Duodenal mucosa (tissue), 2 donors: ENCODE measurements around the gene PBX4.

Source experiments
- H3K27ac ChIP-seq: one replicate; pipeline ENCODE4 v1.7.0; 2013; ENCODE audit warnings: low read depth, low read length
- H3K27me3 ChIP-seq, 2 donors: one replicate each; pipeline ENCODE4 v1.7.0; 2013; ENCODE audit warnings: low read length in 2 of 2, control low read depth in 1 of 2; ENCODE audit not compliant: insufficient read depth in 2 of 2, control insufficient read depth in 1 of 2
- H3K36me3 ChIP-seq, 2 donors: one replicate each; pipeline ENCODE4 v1.7.0; 2013; ENCODE audit warnings: low read length in 2 of 2, control low read depth in 1 of 2; ENCODE audit not compliant: insufficient read depth in 2 of 2, control insufficient read depth in 1 of 2
- H3K4me1 ChIP-seq, 2 donors: one replicate each; pipeline ENCODE4 v1.7.0; 2013; ENCODE audit warnings: low read length in 2 of 2, control low read depth in 1 of 2; ENCODE audit not compliant: insufficient read depth in 2 of 2, control insufficient read depth in 1 of 2
- H3K4me3 ChIP-seq, 2 donors: one replicate each; pipeline ENCODE4 v1.7.0; 2013; ENCODE audit warnings: low read length in 2 of 2, low read depth in 1 of 2
- H3K9ac ChIP-seq, 2 donors: one replicate each; pipeline ENCODE4 v1.7.0; 2013; ENCODE audit warnings: low read length in 2 of 2, low read depth in 1 of 2
- H3K9me3 ChIP-seq, 2 donors: one replicate each; pipeline ENCODE4 v1.7.0; 2013; ENCODE audit warnings: low read length in 2 of 2, control low read depth in 1 of 2; ENCODE audit not compliant: control insufficient read depth in 1 of 2

PBX4 gene

DNA sequence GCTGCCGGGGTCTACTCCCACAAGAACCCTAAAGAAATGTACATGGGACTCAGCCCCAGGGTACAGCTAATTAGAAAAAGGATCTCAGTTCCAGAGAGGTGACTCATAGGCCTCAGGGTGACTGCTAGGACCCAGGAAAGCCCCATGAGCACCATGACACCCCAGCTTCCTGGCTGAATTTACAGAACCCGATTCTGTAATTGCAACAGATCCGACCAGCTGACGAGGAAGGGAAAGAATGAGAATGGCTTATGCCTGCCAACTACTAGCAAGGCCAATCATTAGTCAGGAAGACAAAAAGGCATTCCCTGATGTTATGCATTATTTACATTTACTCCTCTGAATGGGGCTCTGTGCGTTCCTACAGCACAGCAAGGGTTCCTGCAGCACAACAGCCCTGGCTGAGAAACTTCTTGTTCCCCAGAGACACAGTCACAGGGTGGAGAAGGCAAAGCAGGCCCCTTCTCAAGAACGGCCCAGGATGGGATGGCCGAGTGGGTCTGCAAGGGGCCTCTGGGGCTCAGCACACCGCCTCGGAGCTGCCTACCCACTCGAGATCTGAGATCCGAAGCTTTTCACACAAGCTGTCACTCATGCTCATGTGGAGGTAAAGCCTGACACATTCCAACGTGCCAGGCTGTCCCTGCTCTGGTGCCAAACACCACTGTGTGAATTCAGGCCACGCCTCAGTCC is 27.2 kb downstream of the PBX4 start:
- Histone ChIP-seq H3K27ac (peak overlapping the region; percentile 39), H3K4me1 (peaks cover 12 to 17% of the 10 kb centered on the region in 2 donors), H3K9ac (no peak overlapping the region)

DNA sequence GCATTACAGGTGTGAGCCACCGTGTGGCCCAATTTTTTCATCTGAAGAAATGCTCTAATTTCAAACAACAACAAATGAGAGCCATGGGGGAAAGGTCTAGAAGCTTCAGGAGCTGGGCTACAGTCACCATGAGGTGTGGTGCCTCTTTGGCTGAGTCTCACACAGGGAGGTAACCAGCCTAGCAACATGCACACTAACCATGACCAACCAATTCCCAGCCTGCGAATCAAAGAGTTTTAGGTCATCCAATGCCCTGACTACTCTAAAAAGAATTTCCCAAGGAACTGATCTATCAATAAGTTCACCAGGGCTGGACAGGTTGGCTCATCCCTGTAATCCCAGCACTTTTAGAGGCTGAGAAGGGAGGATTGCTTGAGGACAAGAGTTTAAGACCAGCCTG is 29.9 kb downstream of the PBX4 start:
- no peaks in the 10 kb centered on the region for H3K36me3 ChIP-seq
- H3K4me3 ChIP-seq: no peak overlapping the region
- H3K27ac ChIP-seq: no peak overlapping the region
- H3K9ac ChIP-seq: no peak overlapping the region
- H3K27me3 ChIP-seq: no peaks in the 10 kb centered on the region
- H3K4me1 ChIP-seq: peaks cover 12 to 16% of the 10 kb centered on the region in 2 donors
- H3K9me3 ChIP-seq: no peaks in the 10 kb centered on the region

More for the DNA sequence above, 27.2 kb downstream of the PBX4 start:
- no peaks in the 10 kb centered on the region for H3K36me3 ChIP-seq
- peak overlapping the region in 1 of 2 donors; percentile 3 for H3K4me3 ChIP-seq
- no peaks in the 10 kb centered on the region for H3K27me3 ChIP-seq
- no peaks in the 10 kb centered on the region for H3K9me3 ChIP-seq

DNA sequence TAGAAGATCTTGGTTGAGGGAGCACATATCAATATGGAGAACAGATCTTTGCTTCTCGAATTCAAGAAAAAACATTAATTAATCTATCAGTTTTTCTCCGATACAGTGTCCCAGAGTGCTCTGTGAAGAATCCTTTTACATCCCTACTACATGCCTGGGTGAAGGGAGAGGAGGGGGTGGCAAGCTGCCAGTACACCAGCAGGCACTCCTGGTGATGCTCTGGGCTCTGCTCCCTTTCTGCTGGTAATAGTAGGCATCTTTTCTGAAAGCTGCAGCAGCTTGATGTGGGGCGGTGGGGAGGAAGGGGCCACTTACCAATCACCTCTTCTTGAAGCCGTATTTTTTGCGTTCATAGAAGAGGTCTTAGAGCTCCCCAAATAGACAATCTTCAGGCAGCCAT is 30.7 kb downstream of the PBX4 start:
- H3K36me3 ChIP-seq: no peaks in the 10 kb centered on the region
- H3K9ac ChIP-seq: no peak overlapping the region
- no peak overlapping the region for H3K27ac ChIP-seq
- no peaks in the 10 kb centered on the region for H3K27me3 ChIP-seq
- H3K4me3 ChIP-seq: no peak overlapping the region
- peaks cover 12 to 16% of the 10 kb centered on the region in 2 donors for H3K4me1 ChIP-seq
- H3K9me3 ChIP-seq: no peaks in the 10 kb centered on the region

DNA sequence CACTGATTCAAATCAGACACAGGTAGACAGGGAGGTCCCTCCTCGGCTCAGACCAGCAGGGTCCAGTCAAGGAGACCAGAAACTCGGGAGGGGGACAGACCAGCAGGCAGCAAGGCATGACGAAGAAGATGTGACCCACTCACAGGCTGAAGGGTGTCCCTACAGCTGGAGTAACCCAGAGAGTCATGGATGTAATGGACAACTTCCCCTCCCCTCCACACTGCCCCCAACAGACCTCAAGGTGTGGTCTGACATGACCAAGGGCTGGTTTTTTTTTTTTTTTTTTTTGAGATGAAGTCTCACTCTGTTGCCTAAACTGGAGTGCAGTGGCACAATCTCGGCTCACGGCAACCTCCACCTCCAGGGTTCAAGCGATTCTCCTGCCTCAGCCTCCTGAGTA is 34.1 kb downstream of the PBX4 start:
- Histone ChIP-seq H3K27ac (no peak overlapping the region), H3K36me3 (no peaks in the 10 kb centered on the region), H3K4me3 (no peak overlapping the region), H3K4me1 (peaks cover 13 to 28% of the 10 kb centered on the region in 2 donors), H3K27me3 (no peaks in the 10 kb centered on the region), H3K9me3 (no peaks in the 10 kb centered on the region), H3K9ac (no peak overlapping the region)

DNA sequence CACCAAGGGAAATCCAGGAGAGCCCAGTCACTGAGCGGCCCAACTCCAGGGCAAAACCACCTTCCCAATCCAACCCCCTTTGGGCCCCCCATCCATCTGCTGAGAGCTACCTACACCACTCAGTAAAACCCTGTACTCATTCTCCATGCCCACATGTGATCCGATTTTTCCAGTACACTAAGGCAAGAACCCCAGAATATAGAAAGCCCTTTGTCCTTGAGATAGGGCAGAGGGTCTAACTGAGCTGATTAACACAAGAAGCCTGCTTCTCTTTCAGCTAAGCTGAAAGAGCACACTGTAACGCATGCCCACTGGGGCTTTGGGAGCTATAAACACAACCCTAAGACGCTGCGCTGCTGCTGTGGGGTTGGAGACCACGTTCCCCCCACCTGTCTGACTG is 36.0 kb downstream of the PBX4 start:
- Histone ChIP-seq H3K27ac (no peak overlapping the region), H3K9ac (no peak overlapping the region), H3K9me3 (no peaks in the 10 kb centered on the region), H3K27me3 (no peaks in the 10 kb centered on the region), H3K4me1 (peaks cover 13 to 28% of the 10 kb centered on the region in 2 donors), H3K36me3 (no peaks in the 10 kb centered on the region), H3K4me3 (no peak overlapping the region)

DNA sequence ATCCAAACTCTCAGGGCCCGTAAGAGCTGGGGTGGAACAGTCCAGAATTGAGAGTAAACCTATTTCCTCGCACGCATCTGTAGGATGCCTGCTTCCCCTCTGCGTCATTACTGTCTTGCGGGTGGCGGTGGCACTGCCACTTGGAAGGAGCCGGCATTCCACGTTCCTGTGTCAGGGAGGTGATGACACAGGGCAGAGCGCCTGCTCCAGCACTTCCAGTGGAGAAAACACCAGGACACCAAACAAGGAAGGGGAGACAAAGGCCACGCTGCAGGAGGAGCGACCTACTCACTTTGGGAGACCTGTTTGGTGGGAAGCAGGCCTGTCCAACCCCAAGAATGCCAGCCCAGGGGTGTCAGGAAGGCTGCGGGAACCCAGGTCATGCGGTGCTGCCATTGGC is 37.1 kb downstream of the PBX4 start:
- H3K36me3 ChIP-seq: no peaks in the 10 kb centered on the region
- peaks cover 13 to 28% of the 10 kb centered on the region in 2 donors for H3K4me1 ChIP-seq
- H3K27me3 ChIP-seq: no peaks in the 10 kb centered on the region
- no peak overlapping the region for H3K9ac ChIP-seq
- no peak overlapping the region for H3K4me3 ChIP-seq
- no peaks in the 10 kb centered on the region for H3K9me3 ChIP-seq
- no peak overlapping the region for H3K27ac ChIP-seq

DNA sequence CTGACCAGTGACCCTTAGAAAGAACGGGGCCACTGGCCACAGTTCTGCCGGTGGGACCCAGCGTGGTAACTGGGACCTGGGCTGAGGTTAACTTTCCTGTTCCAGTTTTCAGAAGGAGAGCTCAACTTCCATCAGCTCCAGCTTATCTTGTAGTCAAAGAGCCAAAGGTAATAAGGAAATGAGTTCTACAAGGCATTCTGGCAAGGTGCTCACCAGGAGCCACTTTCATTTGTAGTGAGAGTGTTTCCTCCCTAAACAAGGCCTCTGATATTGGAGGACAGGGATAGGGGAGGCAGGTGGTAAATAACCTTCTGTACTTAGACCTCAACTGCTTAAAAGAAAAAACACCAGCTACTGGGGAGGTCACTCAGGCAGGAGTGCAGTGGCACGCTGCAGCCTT is 38.1 kb downstream of the PBX4 start:
- Histone ChIP-seq H3K9me3 (no peaks in the 10 kb centered on the region), H3K9ac (no peak overlapping the region), H3K36me3 (no peaks in the 10 kb centered on the region), H3K27ac (peak overlapping the region; percentile 30), H3K4me1 (peaks cover 13 to 28% of the 10 kb centered on the region in 2 donors), H3K27me3 (no peaks in the 10 kb centered on the region), H3K4me3 (no peak overlapping the region)

DNA sequence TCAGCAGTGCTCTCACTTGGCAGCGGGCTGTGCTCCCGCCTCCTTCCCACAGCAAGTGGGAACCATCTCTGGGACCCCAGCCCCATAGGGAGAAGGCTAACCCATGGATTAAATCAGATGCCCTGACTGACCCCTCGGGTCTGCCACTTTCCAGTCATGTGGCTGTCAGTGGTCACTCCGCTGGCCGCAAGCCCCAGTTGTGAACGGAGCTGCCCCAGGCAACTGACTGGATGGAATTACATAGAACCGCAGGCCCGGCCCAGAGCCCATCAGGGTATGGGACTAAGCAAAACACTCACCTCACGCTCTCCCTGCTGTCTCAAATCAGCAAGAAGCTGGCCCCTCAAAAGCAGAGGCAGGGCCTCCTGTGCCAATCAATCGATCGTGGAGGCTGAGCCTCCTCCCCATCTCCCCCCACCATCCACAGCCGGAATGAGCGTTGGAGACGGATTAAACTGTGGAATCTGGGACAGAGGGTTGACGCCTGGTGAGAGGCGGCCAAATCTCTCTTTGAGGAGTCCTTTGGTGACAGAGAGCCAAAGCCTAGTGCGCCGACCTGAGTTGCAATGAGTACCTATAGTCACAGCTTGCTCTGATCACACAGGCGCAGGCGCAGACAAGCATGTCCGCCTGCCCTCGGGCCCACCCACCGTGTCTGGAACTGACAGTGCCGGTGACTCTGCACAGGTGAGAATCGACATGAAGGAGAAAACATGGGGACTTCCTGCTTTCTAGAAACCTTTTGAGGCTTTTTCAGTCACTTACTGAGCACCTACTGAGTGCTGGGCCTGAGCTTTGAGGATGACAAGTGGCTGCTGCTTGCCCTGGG is 38.7 kb downstream of the PBX4 start:
- Histone ChIP-seq H3K9me3 (no peaks in the 10 kb centered on the region), H3K36me3 (no peaks in the 10 kb centered on the region), H3K27me3 (no peaks in the 10 kb centered on the region), H3K4me1 (peaks cover 13 to 22% of the 10 kb centered on the region in 2 donors), H3K4me3 (no peak overlapping the region), H3K27ac (peak overlapping the region; percentile 30), H3K9ac (no peak overlapping the region)

DNA sequence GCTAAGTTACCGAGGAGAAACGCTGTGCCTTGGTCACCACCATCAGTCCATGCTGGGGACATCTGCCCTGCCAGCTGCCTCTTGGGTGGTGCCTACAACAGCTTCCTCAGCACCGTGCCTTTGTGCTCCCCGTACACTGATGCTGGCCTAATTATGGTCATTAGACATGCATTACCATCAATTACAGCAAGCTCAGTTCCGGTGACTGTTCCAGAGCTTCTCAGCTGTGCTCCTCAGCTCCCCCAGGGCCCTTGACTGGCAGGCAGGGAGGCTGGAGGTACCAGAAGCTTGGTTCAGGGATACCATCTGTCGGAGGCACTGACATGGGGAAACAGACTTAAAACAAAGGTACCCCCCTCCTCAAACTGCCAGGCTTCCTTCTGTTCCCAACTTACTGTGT is 40.2 kb downstream of the PBX4 start:
- Histone ChIP-seq H3K9me3 (no peaks in the 10 kb centered on the region), H3K9ac (no peak overlapping the region)

DNA sequence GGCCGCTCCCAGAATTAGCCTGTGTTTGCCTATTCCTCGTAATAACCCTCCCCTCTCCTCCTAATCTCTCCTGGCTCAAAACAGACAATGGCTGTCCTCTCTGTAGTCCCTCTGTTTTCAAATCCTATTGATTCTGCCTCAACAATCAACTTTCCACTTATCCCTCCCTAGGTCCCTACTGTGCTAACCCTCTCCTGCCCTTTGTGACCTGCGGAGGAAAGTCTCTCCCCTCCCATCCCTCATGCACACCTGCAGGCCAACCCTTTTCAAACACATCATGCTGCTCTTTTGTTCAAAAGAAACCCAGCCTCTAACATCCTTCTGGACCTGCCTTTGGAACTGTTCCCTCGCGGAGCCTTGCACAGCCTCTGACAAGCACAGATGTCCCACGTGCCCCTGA is 43.1 kb downstream of the PBX4 start:
- Histone ChIP-seq H3K9me3 (no peaks in the 10 kb centered on the region), H3K4me3 (no peak overlapping the region), H3K9ac (no peak overlapping the region), H3K27ac (no peak overlapping the region), H3K36me3 (no peaks in the 10 kb centered on the region), H3K27me3 (no peaks in the 10 kb centered on the region), H3K4me1 (peaks cover 4 to 9% of the 10 kb centered on the region in 2 donors)

More for the DNA sequence above, 40.2 kb downstream of the PBX4 start:
- H3K36me3 ChIP-seq: no peaks in the 10 kb centered on the region
- no peak overlapping the region for H3K27ac ChIP-seq
- H3K27me3 ChIP-seq: no peaks in the 10 kb centered on the region
- H3K4me3 ChIP-seq: no peak overlapping the region
- H3K4me1 ChIP-seq: peaks cover 13 to 22% of the 10 kb centered on the region in 2 donors
